Lung (tissue), 12 donors: ENCODE measurements around the gene SELENOT. TPM values are rescaled to one million over a fixed set of nuclear protein-coding genes. Genes with fewer than 3 reads are reported as not detected.
"Not testable (repeated sequence)": the region's sequence is repeated elsewhere in the genome, so short reads cannot be mapped to it uniquely, and the experiment has no call there.

Experiments
- ATAC-seq: fragments of 200-7000 bp; cut with Tn5 transposase; one replicate; pipeline ENCODE4 v1.9.1; 2020; ENCODE audit warnings: moderate number of reproducible peaks; ENCODE audit not compliant: insufficient read depth, low FRiP score
- DNase-seq, 3 donors: peaks; one replicate each; pipeline ENCODE4 v3.0.0-alpha.2; 2013 to 2017
- H3K27ac ChIP-seq, 2 donors: one replicate each; pipeline ENCODE4 v1.5.1; 2013; ENCODE audit warnings: mild to moderate bottlenecking in 2 of 2, moderate library complexity in 2 of 2, control low read depth in 1 of 2, inconsistent platforms in 1 of 2, low read depth in 1 of 2, low read length in 1 of 2
- H3K27me3 ChIP-seq, 3 donors: one replicate each; pipeline ENCODE4 v1.5.1; 2013; ENCODE audit warnings: low read length in 2 of 3; ENCODE audit not compliant: control insufficient read depth in 3 of 3, insufficient read depth in 3 of 3
- H3K36me3 ChIP-seq, 4 donors: one replicate each; pipeline ENCODE4 v1.5.1; 2013; ENCODE audit warnings: low read length in 4 of 4, mild to moderate bottlenecking in 1 of 4, moderate library complexity in 1 of 4; ENCODE audit not compliant: control insufficient read depth in 4 of 4, insufficient read depth in 4 of 4
- H3K4me1 ChIP-seq, 5 donors: one replicate each; pipeline ENCODE4 v1.5.1; 2013; ENCODE audit warnings: low read length in 5 of 5, mild to moderate bottlenecking in 2 of 5, moderate library complexity in 1 of 5; ENCODE audit not compliant: control insufficient read depth in 5 of 5, insufficient read depth in 5 of 5
- H3K4me3 ChIP-seq: one replicate; pipeline ENCODE4 v1.5.1; 2013; ENCODE audit warnings: mild to moderate bottlenecking, control low read depth, moderate library complexity
- H3K9ac ChIP-seq, 2 donors: one replicate each; pipeline ENCODE4 v1.5.1; 2013; ENCODE audit warnings: low read length in 2 of 2, control low read depth in 1 of 2; ENCODE audit not compliant: insufficient read depth in 1 of 2
- H3K9me3 ChIP-seq, 4 donors: one replicate each; pipeline ENCODE4 v1.5.1; 2013; ENCODE audit warnings: low read length in 3 of 4, mild to moderate bottlenecking in 1 of 4, moderate library complexity in 1 of 4; ENCODE audit not compliant: control insufficient read depth in 4 of 4, insufficient read depth in 3 of 4
- CTCF ChIP-seq: IDR thresholded peaks from 2 replicates; pipeline ENCODE4 v1.5.1; 2012; ENCODE audit warnings: mild to moderate bottlenecking; ENCODE audit errors: control extremely low read depth, extremely low read depth
- WGBS, 2 donors: extraction: QIAGEN DNeasy Blood & Tissue Kit; methylation state at CpG; one replicate each; pipeline ENCODE4 v1.1.7; 2013; 5-methylcytosine and 5-hydroxymethylcytosine counted together
- polyA plus RNA-seq, 2 donors: library from polyadenylated mRNA; stranded (reverse); fragments of 200-250 nt; gene quantifications; one replicate each; pipeline ENCODE4 v1.2.1, GENCODE V29; 2013
- total RNA-seq, 2 donors: library from RNA; depleted of rRNA in 1 of 2; stranded (reverse); fragments of >200 nt in 1 of 2; gene quantifications; one replicate each; pipeline ENCODE4 v1.2.1, GENCODE V29; 2014 to 2021
- donor health status: control.
- donor health status: control.
- donor health status: Bipolar disorder and iron deficiency.
- donor health status: healthy.
- donor health status: DM: yes; HTN: yes; CAD: no.

The SELENOT gene
- total and polyA plus RNA-seq, 4 donors: 27.4 to 194 (median 109) TPM

DNA sequence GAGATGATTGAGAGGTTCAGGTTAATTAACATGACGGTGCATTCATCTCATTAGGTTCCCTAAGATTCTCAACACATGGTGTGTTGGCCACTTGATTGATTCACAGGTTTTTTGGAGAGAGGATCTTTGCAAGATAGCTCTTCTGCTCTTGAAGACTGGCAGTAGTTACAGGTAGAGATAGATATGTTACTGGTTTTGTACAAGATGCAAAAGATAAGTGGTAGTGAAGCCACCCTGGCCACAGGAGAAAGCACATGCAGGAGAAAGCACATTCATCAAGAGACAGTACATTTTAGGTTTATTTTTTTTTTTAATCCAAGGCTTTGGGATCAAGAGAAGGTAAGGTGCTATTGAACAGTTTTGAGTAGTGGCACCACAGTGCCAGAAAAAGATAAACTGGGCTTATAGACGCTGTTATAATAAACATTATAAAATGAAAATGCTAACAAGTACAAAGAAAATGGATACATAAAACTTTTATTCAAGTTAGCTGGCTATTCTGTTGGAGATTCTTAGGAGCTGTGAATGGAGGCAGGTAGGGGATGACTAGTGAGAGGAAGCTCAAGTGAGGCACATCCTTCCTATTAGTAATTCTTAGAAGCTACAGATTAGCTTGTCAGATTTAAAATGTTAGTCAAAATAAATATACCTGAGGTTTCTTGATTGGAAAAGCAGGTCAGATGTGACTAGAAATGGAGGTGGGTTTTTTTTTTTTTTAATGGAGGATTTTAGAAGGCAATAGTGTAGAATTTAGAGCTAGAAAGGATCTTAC is 10.8 kb downstream of the SELENOT start:
- ATAC-seq: no peak
- H3K9ac ChIP-seq: no peak overlapping the region
- TF ChIP-seq CTCF: no peak
- H3K27ac ChIP-seq: no peak overlapping the region
- H3K4me3 ChIP-seq: no peak overlapping the region
- no peaks in the 10 kb centered on the region for H3K27me3 ChIP-seq
- no peak for DNase-seq
- H3K9me3 ChIP-seq: no peaks in the 10 kb centered on the region
- peaks cover 0 to 10% (median 0%) of the 10 kb centered on the region in 5 donors for H3K4me1 ChIP-seq
- peaks cover 0 to 6% (median 3%) of the 10 kb centered on the region in 4 donors for H3K36me3 ChIP-seq
- WGBS, 2 donors: 93 to 95% methylated on average over 2 of the region's 2 CpGs

DNA sequence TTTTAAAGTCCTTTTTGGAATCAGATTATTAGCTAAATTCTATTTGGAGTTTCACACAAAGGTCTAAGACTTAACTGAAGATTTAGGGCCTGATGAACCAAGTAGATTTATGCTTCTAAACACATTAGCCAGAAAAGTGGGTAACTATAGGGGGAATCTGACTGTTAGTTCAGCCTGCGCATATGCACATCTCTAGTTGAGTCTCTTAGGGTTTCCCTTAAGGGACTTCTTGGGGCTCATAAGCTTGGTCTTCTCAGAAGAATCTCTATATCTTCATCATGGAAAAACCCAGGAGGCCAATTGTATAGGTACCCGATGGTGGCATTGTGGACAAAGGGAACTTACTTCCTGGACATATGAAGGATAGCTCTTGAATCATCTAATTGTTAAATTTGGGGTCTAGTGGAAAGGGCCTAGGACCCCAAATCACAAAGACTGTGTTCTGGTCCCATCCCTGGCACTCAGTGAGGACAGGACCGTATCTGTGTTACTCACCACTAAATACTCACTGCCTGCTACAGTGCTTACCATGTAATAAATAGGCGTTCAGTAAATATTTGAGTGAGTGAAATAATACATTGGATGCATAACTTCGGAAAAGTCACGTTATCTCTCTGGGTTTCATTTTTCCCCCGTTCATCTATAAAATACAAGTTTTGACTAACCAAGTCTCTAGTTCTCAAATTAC is 17.0 kb downstream of the SELENOT start:
- Histone ChIP-seq H3K9ac (no peak overlapping the region), H3K27ac (no peak overlapping the region), H3K4me3 (no peak overlapping the region), H3K36me3 (peaks cover 0 to 8% (median 0%) of the 10 kb centered on the region in 4 donors), H3K27me3 (no peaks in the 10 kb centered on the region), H3K9me3 (no peaks in the 10 kb centered on the region), H3K4me1 (peaks cover 0 to 3% (median 0%) of the 10 kb centered on the region in 5 donors)
- ATAC-seq: no peak
- 91 to 93% methylated on average over 7 of the region's 7 CpGs for WGBS, 2 donors
- TF ChIP-seq CTCF: no peak
- no peak for DNase-seq

GRCh38 chr3:150622955-150623354 is 19.8 kb downstream of the SELENOT start:
- H3K4me1 ChIP-seq, H3K27ac ChIP-seq, H3K27me3 ChIP-seq, DNase-seq, ATAC-seq, H3K9me3 ChIP-seq, H3K4me3 ChIP-seq, H3K9ac ChIP-seq: not testable (repeated sequence)
- peaks cover 3 to 15% (median 7%) of the 10 kb centered on the region in 4 donors for H3K36me3 ChIP-seq

GRCh38 chr3:150623945-150624344 is 20.8 kb downstream of the SELENOT start:
- H3K27ac ChIP-seq: no peak overlapping the region
- ATAC-seq (no peak), DNase-seq (no peak)
- peaks cover 3 to 9% (median 7%) of the 10 kb centered on the region in 4 donors for H3K36me3 ChIP-seq
- 94 to 100% methylated on average over 1 of the region's 1 CpG for WGBS, 2 donors
- H3K27me3 ChIP-seq: no peaks in the 10 kb centered on the region
- H3K9ac ChIP-seq: no peak overlapping the region
- peaks cover 0 to 3% (median 0%) of the 10 kb centered on the region in 5 donors for H3K4me1 ChIP-seq
- TF ChIP-seq CTCF: no peak
- H3K4me3 ChIP-seq: no peak overlapping the region
- H3K9me3 ChIP-seq: no peaks in the 10 kb centered on the region
